HG03135 (cell line): ENCODE results near the gene PDE3A.

ENCODE experiments used
- ATAC-seq: cut with Tn5 transposase; IDR thresholded peaks from one replicate; pipeline ENCODE4 v1.9.1; 2021; ENCODE audit warnings: mild to moderate bottlenecking, moderate library complexity; ENCODE audit not compliant: unreplicated experiment

The PDE3A gene

DNA sequence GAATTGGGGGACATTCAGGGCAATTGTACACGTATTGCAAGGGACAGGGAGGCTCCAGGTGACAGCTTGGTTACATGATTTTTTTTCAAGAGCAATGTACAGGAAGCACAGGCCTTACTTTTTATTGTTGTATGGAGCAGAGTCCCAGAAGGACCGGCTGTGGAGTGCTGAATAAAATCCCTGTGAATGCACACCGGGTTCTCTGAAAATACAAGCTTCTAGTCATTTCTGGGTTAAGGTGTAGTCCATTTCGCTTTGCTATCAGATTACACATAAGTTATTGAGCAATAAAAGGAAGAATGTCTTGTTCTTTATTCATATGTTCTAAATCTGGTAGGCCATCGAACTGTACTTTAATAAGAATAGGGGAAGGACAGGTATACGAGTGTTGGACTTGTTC is 52.2 kb downstream of the PDE3A start:
- no peak for ATAC-seq

DNA sequence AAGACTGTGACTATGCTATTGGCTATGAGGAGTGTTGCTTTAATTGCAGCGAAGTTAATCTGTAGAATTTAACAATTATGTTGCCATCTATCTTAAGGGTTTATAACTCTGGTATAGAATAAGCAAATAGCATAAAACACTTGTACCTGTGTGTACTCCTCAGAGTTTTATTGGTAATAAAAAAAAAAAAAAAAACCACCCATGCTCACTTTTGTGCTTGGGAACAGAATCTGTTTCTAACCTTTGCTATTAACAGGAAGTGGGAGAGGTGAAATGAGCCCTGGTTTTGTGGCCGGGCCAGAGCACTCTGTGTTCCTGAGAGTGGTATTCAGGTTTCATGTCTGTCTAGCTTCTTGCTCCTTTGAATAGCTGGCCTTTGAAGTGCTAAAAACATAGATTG is 53.1 kb downstream of the PDE3A start:
- no peak for ATAC-seq

DNA sequence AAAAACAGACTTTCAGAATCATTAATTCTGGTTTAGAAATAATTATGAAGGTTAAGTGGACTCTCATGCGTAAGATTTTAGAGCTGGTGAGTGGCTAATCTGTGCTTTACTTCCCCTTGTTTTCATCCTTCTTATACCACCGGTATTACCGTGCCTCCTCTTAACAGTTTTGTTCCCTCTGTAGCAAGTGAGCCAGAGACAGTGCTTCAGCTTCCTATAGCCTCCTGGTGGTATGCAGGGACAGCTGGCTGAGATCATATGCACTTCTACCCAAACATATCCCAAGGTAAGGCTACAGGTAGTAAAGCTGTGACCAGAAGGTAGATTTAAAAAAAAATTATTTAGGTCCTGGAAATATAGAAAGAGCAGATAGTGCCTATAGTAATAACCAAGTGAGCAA is 55.2 kb downstream of the PDE3A start:
- ATAC-seq, result no peak

DNA sequence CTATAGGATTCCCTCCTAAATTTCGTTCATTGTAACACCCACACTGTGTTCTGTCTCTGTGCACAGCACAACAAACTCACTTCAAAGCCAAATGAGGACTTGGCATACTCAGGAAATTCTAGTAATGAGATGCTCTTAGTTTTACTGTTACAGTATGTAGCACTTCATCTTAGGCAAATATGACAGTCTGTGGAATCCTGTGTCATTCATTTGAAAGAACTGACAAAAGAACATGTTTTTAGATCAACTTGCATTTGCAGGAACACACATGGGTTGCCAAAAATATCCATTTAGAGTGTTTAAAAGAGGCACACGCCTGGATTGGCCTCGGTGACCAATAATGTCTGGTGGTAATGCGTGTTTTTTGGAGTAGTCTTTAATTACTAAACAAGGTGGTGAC is 56.5 kb downstream of the PDE3A start:
- no peak for ATAC-seq

DNA sequence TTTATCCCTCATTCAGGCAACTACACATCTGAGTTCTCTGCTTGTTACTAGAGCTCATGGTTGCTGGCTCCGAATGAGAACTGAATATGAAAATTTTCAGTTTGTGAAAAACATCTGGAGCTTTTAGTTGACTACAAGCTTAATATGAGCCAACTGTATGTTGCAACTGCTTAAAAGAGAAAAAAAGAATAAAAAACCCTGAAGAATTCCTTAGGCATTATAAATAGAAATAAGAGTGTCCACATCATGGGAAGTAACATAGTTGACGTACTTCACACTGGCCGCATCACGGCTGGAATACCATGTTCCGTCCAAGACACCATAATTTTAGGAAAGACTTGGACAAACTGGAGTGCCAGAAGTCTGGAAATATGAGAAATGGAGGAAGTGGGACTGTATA is 57.9 kb downstream of the PDE3A start:
- no peak for ATAC-seq

DNA sequence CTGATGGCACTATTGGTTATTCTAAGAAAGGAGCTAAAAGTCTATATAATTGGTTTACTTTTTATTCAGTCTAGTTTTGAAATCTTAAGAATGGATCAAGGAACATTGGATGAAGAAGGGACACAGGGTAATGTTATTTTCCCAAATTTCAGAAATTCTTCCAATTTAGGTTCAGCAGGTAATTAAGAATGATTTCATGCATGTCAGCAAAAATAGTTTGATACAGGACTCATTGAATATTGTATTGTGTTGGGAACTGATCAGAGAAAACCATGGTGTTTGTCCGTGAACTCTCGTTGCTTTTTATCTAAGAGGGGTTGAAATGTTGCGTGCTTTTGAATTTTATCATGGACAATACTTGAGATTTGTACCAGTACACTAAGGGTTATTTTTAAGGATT is 58.6 kb downstream of the PDE3A start:
- ATAC-seq, result no peak

DNA sequence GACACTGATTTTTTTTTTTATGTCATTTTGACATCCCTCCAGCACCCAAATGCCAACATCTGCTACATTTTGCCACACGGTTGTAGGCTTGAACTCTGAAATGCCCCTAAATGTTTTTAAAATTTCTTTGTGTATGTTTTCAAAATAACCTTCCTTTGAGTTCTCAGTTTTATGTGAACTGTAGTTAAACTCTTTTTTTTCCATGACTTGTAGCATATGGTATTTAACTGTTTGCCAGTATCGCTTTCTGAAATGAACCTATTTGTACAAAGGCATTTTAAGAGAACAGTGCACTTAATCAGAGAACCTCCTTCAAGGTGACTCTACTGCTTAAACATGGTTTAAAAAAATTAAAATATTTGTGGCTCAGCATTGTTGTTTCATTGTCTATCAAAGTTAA is 61.5 kb downstream of the PDE3A start:
- no peak for ATAC-seq

DNA sequence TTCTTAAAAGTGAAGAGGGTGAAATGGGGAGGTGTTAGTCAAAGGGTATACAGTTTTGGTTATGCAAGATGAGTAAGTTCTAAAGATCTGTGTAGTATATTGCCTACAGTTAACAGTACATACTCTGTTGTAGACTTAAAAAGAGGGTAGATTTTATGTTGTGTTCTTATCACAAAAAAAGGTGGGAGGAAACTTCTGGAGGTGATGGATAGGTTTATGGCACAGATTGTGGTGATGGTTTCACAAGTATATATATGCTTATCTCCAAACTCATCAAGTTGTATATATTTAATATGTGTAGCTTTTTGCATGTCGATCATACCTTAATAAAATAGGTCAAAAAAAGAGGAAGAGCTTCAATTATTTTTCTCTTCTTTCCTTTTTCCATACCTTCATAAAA is 64.0 kb downstream of the PDE3A start:
- ATAC-seq, result no peak

DNA sequence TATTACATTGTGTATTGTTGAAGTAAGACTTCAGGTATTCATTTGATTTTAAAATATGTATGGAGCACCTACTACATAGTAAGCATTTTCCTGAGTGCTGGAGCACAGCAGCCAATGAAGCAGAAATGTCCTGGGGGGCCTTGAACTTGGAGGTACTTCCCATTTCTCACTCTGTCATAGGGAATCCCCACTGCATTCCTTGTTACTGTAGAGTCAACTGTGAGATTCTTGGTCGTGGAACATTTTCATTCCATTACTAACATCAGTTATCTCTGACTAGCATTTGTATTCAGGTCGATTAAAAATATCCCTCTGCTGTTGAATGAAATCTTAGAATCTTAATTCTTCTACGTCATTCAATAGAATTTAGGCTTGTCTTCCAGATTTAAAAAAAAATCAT is 66.7 kb downstream of the PDE3A start:
- no peak for ATAC-seq

DNA sequence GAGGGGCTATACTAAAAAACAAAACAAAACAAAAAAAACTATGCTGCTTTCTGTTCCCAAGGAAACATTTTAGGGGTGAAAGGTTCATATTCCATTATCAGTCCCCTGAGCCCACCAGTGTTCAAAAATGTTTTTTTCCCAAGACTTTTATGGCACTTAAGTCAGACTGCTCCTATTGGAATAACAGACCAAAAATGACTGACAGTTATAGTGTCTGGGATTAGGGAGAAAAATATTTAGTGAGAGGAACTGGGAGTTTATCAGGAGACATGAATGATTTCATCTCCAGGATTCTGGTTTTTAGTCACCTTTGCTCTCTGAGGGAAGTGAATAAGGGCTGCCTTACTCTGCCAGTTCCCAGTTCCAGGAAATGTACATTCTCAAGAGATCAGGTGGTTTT is 68.0 kb downstream of the PDE3A start:
- ATAC-seq, result no peak

DNA sequence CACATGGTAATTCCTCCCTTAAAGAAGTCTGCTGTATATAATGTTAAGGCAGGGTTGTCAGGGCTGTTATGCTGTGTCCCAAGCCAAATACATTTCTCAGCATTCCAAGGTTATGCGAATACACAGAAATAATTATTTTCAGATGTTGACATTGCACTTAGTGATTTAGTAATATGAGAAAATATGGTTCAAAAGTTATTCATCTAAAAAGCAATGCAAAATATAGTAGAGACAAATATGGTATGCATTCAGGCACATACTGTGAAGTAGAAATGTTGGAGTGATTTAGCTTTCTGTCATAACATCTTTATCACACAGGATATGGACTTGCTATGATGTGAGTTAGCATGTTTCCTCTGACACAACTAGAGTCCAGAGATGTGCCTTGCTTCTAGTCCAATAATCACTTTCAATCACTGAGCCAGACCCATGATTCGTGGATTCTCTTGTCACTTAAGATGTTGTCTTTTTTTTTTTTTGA is 70.0 kb downstream of the PDE3A start:
- no peak for ATAC-seq

DNA sequence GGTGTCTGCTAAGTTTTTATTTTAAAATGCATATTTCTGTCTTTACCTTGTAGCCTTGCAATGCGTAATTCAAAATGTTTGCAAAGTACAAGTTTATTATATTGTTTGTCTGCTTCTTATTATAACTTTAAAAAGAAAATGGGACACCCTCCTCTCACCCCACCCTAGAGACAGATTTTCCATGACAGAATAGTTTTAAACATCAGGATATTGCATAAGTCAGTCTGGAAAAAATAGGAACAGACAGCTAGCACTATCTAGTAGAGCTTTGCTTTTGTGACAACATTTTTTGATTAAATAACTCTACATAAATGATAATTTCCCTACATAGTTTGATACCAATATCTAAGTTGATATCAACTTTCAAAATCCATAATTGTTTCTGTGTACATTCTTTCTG is 71.3 kb downstream of the PDE3A start:
- ATAC-seq, result no peak

DNA sequence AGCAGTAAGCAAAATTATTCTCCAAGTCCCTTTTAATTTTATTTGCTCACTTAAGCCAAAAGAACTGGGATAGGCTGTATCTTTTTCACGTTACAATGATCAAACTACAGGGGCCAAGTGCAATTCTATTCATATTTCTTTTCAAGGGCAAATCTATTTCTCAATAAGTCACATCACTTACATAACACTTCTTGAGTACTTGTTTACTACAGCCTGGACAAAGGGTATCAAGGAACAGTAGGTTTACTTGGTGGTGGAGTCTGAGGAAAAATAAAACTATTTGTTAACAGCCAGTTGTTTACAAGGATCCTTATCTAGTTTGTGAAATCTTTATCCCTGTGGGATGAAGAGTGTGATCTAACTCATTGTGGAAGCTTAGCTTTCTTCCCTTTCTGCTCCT is 72.1 kb downstream of the PDE3A start:
- ATAC-seq, result no peak

DNA sequence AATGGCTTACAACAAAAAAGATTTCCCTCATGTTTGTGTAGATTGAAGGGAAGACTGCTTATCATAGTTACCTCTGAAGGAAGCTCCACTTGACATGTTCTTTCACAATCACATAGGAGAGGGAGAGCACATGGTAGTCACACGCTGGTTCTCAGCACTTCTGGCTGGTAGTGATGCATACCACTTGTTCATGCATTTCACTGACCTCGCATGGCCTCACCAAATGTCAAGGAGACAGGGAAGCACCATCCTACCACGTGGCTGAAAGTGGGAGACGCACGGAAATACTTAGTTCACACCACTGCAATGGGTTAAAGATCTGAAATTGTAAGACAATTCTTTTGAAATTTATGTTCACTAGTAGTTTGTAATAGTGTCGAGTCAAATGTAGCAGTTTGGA is 74.0 kb downstream of the PDE3A start:
- no peak for ATAC-seq

DNA sequence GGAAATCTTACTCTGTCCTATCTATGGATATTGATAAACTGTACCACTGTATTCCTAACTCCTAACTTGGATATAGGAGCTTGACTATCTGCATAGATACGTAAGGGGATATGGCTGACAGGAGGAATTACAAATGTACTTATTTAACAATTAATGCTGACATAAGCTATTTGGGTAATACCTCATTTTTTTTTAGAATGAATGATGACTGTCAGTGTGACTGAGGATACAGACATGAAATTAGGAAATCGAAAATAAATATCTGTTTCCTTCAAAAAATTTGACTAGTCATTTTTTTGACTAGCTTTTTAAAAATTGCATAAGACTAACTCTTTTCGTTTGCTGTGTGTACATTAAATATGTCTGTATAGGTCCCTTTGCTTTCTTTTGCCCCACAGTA is 74.9 kb downstream of the PDE3A start:
- ATAC-seq, result no peak

DNA sequence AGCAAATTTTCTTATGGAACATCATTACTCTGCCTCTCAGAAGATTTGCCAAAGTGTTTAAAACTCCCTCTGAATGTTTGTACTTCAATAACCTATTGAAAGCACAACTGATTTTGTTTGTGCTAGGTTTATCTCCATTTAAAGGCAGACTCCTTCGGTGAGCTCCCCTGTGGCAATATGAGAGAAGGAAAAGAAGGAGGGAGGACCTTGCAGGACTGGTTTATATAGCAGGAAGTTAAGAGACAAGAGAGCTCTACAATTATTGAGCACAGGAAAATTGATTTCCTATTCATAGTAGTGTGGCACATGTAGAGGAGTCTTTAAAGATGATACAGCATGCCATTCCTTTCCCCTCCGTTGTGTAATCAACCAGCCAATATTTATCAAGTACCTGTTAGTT is 75.5 kb downstream of the PDE3A start:
- no peak for ATAC-seq

DNA sequence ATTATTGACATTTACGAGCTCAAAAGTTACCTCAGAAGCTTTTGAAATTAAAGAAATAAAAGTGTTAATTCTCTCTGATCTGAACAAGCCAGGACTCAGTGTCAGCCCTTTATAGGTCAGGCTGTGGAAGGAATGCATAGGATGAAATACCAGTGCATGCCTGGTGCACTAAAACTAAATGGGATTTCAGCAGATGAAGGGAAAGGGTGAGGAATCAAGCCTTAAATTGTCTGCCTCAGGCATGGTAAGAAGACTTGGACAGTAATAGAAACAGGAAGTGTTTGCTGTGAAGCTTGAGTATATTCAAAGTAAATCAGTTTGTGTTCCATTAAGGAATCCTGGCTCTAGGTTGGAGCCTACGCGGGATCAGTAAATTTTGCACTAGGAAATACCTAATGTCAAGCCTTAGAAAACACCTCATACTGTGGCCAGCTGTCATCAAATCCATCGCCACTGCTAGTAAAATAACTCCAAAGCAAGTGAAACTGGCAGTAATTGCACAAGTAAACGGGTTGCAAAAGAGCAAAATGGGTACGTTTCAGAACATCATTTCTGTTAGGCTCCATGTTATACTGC is 76.3 kb downstream of the PDE3A start:
- no peak for ATAC-seq

DNA sequence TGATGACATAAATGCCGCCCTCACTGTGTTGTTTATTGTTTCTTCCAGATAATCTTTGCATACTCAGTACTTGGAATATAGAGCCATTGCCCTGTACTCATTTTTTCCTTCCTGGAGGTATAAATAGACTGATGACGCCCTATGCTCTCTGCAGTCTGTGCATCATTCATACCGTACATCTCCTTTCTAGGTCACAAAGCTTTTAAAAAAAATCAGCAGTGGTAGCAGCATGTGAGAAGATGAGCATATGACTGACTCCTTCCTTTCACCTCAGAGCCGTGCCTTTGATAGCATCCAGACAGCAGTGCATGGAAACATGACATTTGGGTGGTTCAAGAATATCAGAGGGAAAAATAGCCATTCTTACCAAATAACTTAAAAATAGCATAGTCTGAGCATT is 77.3 kb downstream of the PDE3A start:
- ATAC-seq, result no peak

DNA sequence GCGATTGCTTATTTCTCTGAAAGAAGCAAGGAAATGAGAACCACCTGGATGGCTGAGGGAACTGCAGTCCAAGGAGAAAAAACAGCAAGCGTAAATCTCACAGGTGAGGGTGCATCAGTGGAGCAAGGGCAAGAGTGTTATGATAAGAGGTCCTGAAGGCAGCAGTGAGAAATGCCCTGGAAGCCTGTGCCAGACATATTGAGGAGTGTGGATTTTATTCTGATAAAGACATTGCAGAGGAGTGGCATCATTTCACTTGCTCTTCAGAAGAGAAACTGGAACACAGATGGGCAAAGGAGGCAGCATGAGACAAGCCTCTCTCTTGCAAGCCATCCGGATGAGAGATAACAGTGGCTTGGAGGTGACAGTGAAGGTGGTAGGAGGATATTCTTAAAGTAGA is 78.5 kb downstream of the PDE3A start:
- no peak for ATAC-seq

DNA sequence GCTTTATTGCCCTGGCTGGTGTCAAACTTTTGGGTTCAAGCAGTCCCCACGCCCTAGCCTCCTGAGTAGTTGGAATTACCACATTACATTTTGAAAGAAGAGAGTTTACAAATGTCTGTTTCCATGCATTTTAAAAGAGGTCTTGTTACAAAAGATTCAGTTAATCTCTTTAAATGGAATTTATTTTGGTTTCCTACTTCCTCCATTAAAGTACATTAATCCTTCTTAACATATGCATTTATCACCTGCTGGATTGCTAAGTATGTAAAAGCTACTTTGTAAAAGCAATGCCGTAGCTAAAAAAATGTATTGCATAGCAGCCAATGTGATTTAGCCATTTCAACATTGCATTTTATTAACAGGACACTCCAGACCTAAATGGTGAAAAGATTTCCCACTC is 80.4 kb downstream of the PDE3A start:
- ATAC-seq, result no peak

DNA sequence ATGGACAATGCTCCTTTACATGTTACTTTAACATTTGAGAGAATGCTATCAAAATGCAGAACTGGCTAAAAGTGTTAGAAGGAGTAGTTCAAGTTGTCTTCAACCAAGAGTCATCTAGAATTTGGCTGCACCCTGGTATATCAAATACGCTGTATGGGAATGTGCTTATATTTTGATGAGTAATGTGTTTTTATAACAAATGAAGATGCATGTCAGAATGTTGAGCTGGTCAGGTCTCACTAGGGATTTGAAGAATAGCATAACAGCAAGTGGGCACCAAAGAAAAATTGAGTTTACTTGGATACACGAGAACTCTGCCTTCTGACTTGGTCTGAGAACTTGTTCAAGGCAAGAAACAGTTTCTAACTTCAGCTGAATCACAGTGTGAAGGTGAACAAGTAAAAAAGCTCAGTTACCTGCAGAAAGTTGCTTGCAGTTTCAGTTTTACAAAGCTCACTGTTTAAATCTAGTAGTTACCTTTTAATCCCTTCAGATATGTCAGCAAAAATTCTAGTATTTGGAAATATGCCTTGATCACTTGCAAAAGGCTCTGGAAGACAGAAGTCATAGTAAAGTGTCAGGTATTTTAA is 82.3 kb downstream of the PDE3A start:
- ATAC-seq, result no peak

DNA sequence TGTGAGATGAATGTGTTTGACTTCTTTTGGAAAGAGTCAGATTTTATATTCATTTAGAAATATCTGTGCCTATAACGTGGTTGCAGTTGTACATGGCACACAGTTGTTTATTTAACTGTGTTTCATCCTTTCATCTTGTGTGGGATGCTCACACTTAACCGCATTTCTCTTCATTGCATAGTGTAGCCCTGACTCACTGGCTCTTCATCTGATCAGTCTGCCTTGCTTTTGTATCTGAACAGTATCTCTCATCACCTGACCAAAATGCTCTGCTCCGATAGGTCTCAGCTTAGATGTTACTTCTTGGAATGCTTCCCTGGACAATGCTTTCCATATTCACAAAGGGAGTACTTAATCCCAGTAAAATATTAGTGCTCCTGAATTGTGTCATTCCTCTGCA is 83.4 kb downstream of the PDE3A start:
- no peak for ATAC-seq

DNA sequence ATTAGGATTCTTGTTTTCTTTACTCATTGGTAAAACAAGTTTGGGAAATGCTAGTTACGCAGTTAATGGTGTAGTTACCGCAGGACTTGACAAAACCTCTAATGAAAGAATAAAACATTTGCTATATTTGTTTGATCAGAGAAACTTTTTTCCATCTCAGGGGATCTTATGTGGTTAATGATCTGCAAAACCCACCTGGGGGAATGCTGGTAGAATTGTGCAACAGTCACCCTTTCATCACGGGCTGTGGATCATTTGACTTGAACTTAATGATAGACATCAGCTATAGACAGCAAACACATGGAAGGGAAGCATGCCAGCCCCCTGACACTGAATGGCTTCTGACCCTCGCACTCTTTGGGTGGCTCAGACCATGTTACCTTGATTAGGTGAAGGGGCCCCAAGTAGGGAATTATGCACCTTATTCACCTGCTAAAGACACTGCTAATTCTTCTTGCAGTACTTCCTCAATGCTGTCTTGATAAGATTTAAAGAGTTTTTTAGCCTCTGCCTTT is 84.2 kb downstream of the PDE3A start:
- ATAC-seq, result no peak
